IMR-90 (cell line): Measurements from ENCODE around the gene GHR. TPM values are rescaled to one million over a fixed set of nuclear protein-coding genes. Genes with fewer than 3 reads are reported as not detected.

Source experiments
- ATAC-seq: fragments of 200-7000 bp; cut with Tn5 transposase; 2 replicates; pipeline ENCODE4 v1.9.1; 2020; ENCODE audit warnings: low read depth, mild to moderate bottlenecking, moderate library complexity
- BruUV-seq: library from RNA; stranded (reverse); fragments of 400-500 nt; replicated peaks from 2 replicates; lab custom pipeline; 2021; lab: Mats Ljungman, UMichigan
- CTCF ChIA-PET: fragments of 300-600 bp; formaldehyde crosslinking; extraction: SDS; loops from one replicate; lab custom pipeline; 2021; ENCODE audit warnings: antibody characterized with exemption; lab: Yijun Ruan, JAX
- POLR2A ChIA-PET: fragments of 300-600 bp; sonication (Branson Sonifier 250); formaldehyde crosslinking; loops from one replicate; lab custom pipeline; 2022; ENCODE audit warnings: antibody characterized with exemption; ENCODE audit not compliant: unreplicated experiment; lab: Charles Lee
- DNase-seq: peaks from one replicate; pipeline ENCODE4 v3.0.0; 2013
- H2AFZ ChIP-seq: replicated peaks from 2 replicates; pipeline ENCODE3; 2013; ENCODE audit warnings: low read length, mild to moderate bottlenecking; ENCODE audit not compliant: poor library complexity
- H2AK5ac ChIP-seq: 2 replicates; pipeline ENCODE4 v1.6.1; 2013; ENCODE audit warnings: low read depth, low read length, inconsistent platforms
- H2AK9ac ChIP-seq: replicated peaks from 2 replicates; pipeline ENCODE3; 2013; ENCODE audit warnings: mild to moderate bottlenecking, low read depth, low read length, moderate library complexity; ENCODE audit not compliant: poor library complexity
- H2BK120ac ChIP-seq: 2 replicates; pipeline ENCODE4 v1.6.1; 2013; ENCODE audit warnings: low read depth, low read length, inconsistent platforms
- H2BK15ac ChIP-seq: 3 replicates; pipeline ENCODE4 v1.6.1; 2013; ENCODE audit warnings: low read depth, low read length, inconsistent platforms
- H2BK20ac ChIP-seq: 2 replicates; pipeline ENCODE4 v1.6.1; 2013; ENCODE audit warnings: low read depth, mild to moderate bottlenecking, inconsistent platforms, low read length, moderate library complexity
- H2BK5ac ChIP-seq: 2 replicates; pipeline ENCODE4 v1.6.1; 2013; ENCODE audit warnings: mild to moderate bottlenecking, low read depth, low read length, inconsistent platforms; ENCODE audit not compliant: poor library complexity, severe bottlenecking
- H3K14ac ChIP-seq: replicated peaks from 2 replicates; pipeline ENCODE4 v1.6.1; 2013; ENCODE audit warnings: low read depth, low read length, inconsistent platforms
- H3K18ac ChIP-seq: 2 replicates; pipeline ENCODE4 v1.6.1; 2013; ENCODE audit warnings: low read depth, low read length, control low read depth
- H3K23ac ChIP-seq: 2 replicates; pipeline ENCODE4 v1.6.1; 2013; ENCODE audit warnings: low read depth, low read length, inconsistent platforms
- H3K27ac ChIP-seq: 2 replicates; pipeline ENCODE4 v1.5.1; 2013; ENCODE audit warnings: mild to moderate bottlenecking, control low read depth, low read length; ENCODE audit not compliant: insufficient read depth
- H3K27me3 ChIP-seq: 2 replicates; pipeline ENCODE4 v1.6.1; 2013; ENCODE audit warnings: low read length; ENCODE audit not compliant: control insufficient read depth, insufficient read depth
- H3K36me3 ChIP-seq: 2 replicates; pipeline ENCODE4 v1.6.1; 2013; ENCODE audit warnings: low read length, mixed read lengths; ENCODE audit not compliant: control insufficient read depth, insufficient read depth
- H3K4ac ChIP-seq: 2 replicates; pipeline ENCODE4 v1.6.1; 2013; ENCODE audit warnings: low read depth, low read length, inconsistent platforms
- H3K4me1 ChIP-seq: 2 replicates; pipeline ENCODE4 v1.6.1; 2013; ENCODE audit warnings: low read length, mixed read lengths; ENCODE audit not compliant: control insufficient read depth, insufficient read depth
- H3K4me2 ChIP-seq: 2 replicates; pipeline ENCODE4 v1.6.1; 2013; ENCODE audit warnings: low read depth, mild to moderate bottlenecking, control low read depth, low read length, moderate library complexity
- H3K4me3 ChIP-seq: 2 replicates; pipeline ENCODE4 v1.5.1; 2013; ENCODE audit warnings: low read depth, mild to moderate bottlenecking, control low read depth, low read length, moderate library complexity; ENCODE audit not compliant: insufficient read depth
- H3K56ac ChIP-seq: 2 replicates; pipeline ENCODE4 v1.6.1; 2013; ENCODE audit warnings: low read length, inconsistent platforms; ENCODE audit not compliant: insufficient read depth; ENCODE audit errors: extremely low read depth
- H3K79me1 ChIP-seq, 2 experiments: 2 replicates each; pipeline ENCODE4 v1.6.1; 2013; ENCODE audit warnings: low read length in 2 of 2, inconsistent platforms in 1 of 2, low read depth in 1 of 2
- H3K9ac ChIP-seq: 2 replicates; pipeline ENCODE4 v1.6.1; 2013; ENCODE audit warnings: low read depth, low read length, control low read depth
- H3K9me1 ChIP-seq: 2 replicates; pipeline ENCODE4 v1.6.1; 2013; ENCODE audit warnings: low read length, inconsistent platforms; ENCODE audit not compliant: insufficient read depth
- H3K9me3 ChIP-seq: 2 replicates; pipeline ENCODE4 v1.6.1; 2013; ENCODE audit warnings: low read length; ENCODE audit not compliant: control insufficient read depth, insufficient read depth
- H4K20me1 ChIP-seq: 2 replicates; pipeline ENCODE4 v1.6.1; 2013; ENCODE audit warnings: low read length, inconsistent platforms; ENCODE audit not compliant: insufficient read depth
- H4K5ac ChIP-seq: 2 replicates; pipeline ENCODE4 v1.6.1; 2013; ENCODE audit warnings: mild to moderate bottlenecking, low read depth, low read length, control low read depth
- H4K8ac ChIP-seq, 2 experiments: 2 replicates each; pipeline ENCODE4 v1.6.1; 2013; ENCODE audit warnings: low read depth in 2 of 2, low read length in 2 of 2, control low read depth in 1 of 2, inconsistent platforms in 1 of 2
- H4K91ac ChIP-seq: 2 replicates; pipeline ENCODE4 v1.6.1; 2013; ENCODE audit warnings: low read depth, low read length, inconsistent platforms; ENCODE audit not compliant: insufficient read depth
- CTCF ChIP-seq: conservative IDR thresholded peaks from 2 replicates; pipeline ENCODE4 v1.5.1; 2012; ENCODE audit warnings: mild to moderate bottlenecking, low read depth, low read length, improper control_type of control experiment
- ELK1 ChIP-seq: fragments of 150-350 bp; IDR thresholded peaks from 2 replicates; pipeline ENCODE4 v1.6.1; 2016; ENCODE audit warnings: low read depth, mild to moderate bottlenecking, low read length, moderate library complexity, borderline replicate concordance
- FOS ChIP-seq: fragments of 150-350 bp; IDR thresholded peaks from 2 replicates; pipeline ENCODE4 v1.6.1; 2016; ENCODE audit warnings: low read depth, low read length
- RAD21 ChIP-seq: IDR thresholded peaks from 2 replicates; pipeline ENCODE4 v1.6.1; 2012; ENCODE audit warnings: low read length, improper control_type of control experiment
- RFX5 ChIP-seq: IDR thresholded peaks from 2 replicates; pipeline ENCODE4 v1.8.0; 2012; ENCODE audit warnings: low read depth, mild to moderate bottlenecking, low read length, moderate library complexity
- USF2 ChIP-seq: fragments of 150-350 bp; IDR thresholded peaks from 2 replicates; pipeline ENCODE4 v1.6.1; 2017; ENCODE audit warnings: mild to moderate bottlenecking, antibody characterized with exemption, low read length, low read depth
- WGBS, 2 experiments: methylation state at CpG; one replicate each; pipeline versions ENCODE4 v1.1.5 to v1.1.7; 2013; ENCODE audit warnings: missing lambda C conversion rate in 2 of 2; ENCODE audit not compliant: insufficient read length in 1 of 2; ENCODE audit errors: extremely low coverage in 2 of 2; 5-methylcytosine and 5-hydroxymethylcytosine counted together
- dilution Hi-C: fragments of 300-500 bp; cut with HindIII; formaldehyde crosslinking; loops from one replicate; pipeline ENCODE4 v1.14.3; 2018; ENCODE audit warnings: low sequenced_read_pairs; ENCODE audit not compliant: unreplicated experiment
- in situ Hi-C: fragments of 300-500 bp; cut with MboI; formaldehyde crosslinking; loops from 3 replicates; pipeline ENCODE4 v1.14.3; 2019; ENCODE audit warnings: low sequenced_read_pairs, inconsistent platforms, mixed read lengths
- intact Hi-C: fragments of 100-400 bp; cut with micrococcal nuclease; formaldehyde crosslinking; loops from 2 replicates; pipeline ENCODE4 v1.10.0; 2022
- polyA plus RNA-seq, 3 experiments: library from polyadenylated mRNA; depleted of rRNA; stranded (reverse); fragments of >200 nt; gene quantifications; 2 replicates each; pipeline ENCODE4 v1.2.3, GENCODE V29; 2012; ENCODE audit warnings: low replicate concordance in 1 of 3
- total RNA-seq: library from RNA; depleted of rRNA; stranded (reverse); fragments of >200 nt; gene quantifications from 2 replicates; pipeline ENCODE4 v1.2.3, GENCODE V29; 2012

GHR gene
- total and polyA plus RNA-seq, 2 of the 4 experiments (the other 2 are of a cell fraction), result 0.36 to 1.1 TPM

GRCh38 chr5:42390115-42390514 lies 33.1 kb upstream of the GHR start:
- Histone ChIP-seq H4K8ac (no peak overlapping the region), H3K23ac (no peak overlapping the region), H2BK5ac (no peak overlapping the region), H3K9ac (no peak overlapping the region), H3K14ac (no peak overlapping the region), H3K27ac (no peak overlapping the region), H3K9me3 (0 out of 2 replicates have a peak, but pooled peaks cover 2% of the 10 kb centered on the region), H4K91ac (no peak overlapping the region), H2AK5ac (no peak overlapping the region), H3K4me1 (no peaks in the 10 kb centered on the region), H4K5ac (no peak overlapping the region), H3K4me2 (no peak overlapping the region), H2AFZ (no peak overlapping the region), H3K18ac (no peak overlapping the region), H3K36me3 (no peaks in the 10 kb centered on the region), H3K4me3 (no peak overlapping the region), H3K9me1 (no peaks in the 10 kb centered on the region), H2BK120ac (no peak overlapping the region), H3K79me1 (no peaks in the 10 kb centered on the region), H3K4ac (no peak overlapping the region), H3K27me3 (no peaks in the 10 kb centered on the region), H2BK15ac (no peak overlapping the region), H2AK9ac (no peak overlapping the region), H4K20me1 (no peaks in the 10 kb centered on the region), H3K56ac (no peak overlapping the region), H2BK20ac (no peak overlapping the region)
- TF ChIP-seq USF2, result no peak
- no peak for TF ChIP-seq FOS
- TF ChIP-seq CTCF, result no peak
- no peak for TF ChIP-seq ELK1
- no peak for TF ChIP-seq RAD21
- TF ChIP-seq RFX5, result no peak
- POLR2A ChIA-PET, result no interaction called here
- in situ Hi-C loops, result no loop called here
- intact Hi-C loops, result no loop called here
- ATAC-seq (no peak), DNase-seq (no peak)
- dilution Hi-C loops, result no loop called here
- CTCF ChIA-PET, result no interaction called here
- no CpG with 5 or more reads among the region's 5 CpGs for WGBS, 2 experiments
- no TSS peak for BruUV-seq
